G401.6 (cell line): ENCODE data around the gene KCNAB1.
"Not testable (repeated sequence)": the region's sequence is repeated elsewhere in the genome, so short reads cannot be mapped to it uniquely, and the experiment has no call there.

Experiments used
- FAIRE-seq: peaks from 2 replicates; lab custom pipeline; 2012; peaks lifted over from hg19 to GRCh38; lab: Jason Lieb, UNC

Gene KCNAB1

GRCh38 chr3:156273111-156273694 is 152.8 kb downstream of the KCNAB1 start:
- no peak for FAIRE-seq

GRCh38 chr3:156274791-156275190 is 154.4 kb downstream of the KCNAB1 start:
- FAIRE-seq = no peak

- FAIRE-seq = not testable (repeated sequence)
Measured at GRCh38 chr3:156284637-156285036, 164.3 kb downstream of the KCNAB1 start.

GRCh38 chr3:156285626-156286025 is 165.2 kb downstream of the KCNAB1 start:
- no peak for FAIRE-seq

- FAIRE-seq = no peak
Measured at GRCh38 chr3:156290924-156291271, 170.5 kb downstream of the KCNAB1 start.

GRCh38 chr3:156291272-156292123 is 171.1 kb downstream of the KCNAB1 start:
- FAIRE-seq = no peak

GRCh38 chr3:156293566-156293965 is 173.2 kb downstream of the KCNAB1 start:
- no peak for FAIRE-seq

GRCh38 chr3:156297582-156297981 is 177.2 kb downstream of the KCNAB1 start:
- no peak for FAIRE-seq

GRCh38 chr3:156298014-156298413 is 177.6 kb downstream of the KCNAB1 start:
- FAIRE-seq = no peak

GRCh38 chr3:156298938-156299337 is 178.6 kb downstream of the KCNAB1 start:
- no peak for FAIRE-seq

GRCh38 chr3:156299569-156299968 is 179.2 kb downstream of the KCNAB1 start:
- FAIRE-seq = no peak

- no peak for FAIRE-seq
Measured at GRCh38 chr3:156300371-156300770, 180.0 kb downstream of the KCNAB1 start.

- FAIRE-seq = no peak
Measured at GRCh38 chr3:156300929-156301840, 180.8 kb downstream of the KCNAB1 start.

GRCh38 chr3:156303001-156303707 is 182.8 kb downstream of the KCNAB1 start:
- no peak for FAIRE-seq

GRCh38 chr3:156304406-156304805 is 184.0 kb downstream of the KCNAB1 start:
- no peak for FAIRE-seq

GRCh38 chr3:156305672-156306071 is 185.3 kb downstream of the KCNAB1 start:
- FAIRE-seq = no peak

GRCh38 chr3:156307704-156308103 is 187.3 kb downstream of the KCNAB1 start:
- FAIRE-seq = no peak

- no peak for FAIRE-seq
Measured at GRCh38 chr3:156311431-156311830, 191.1 kb downstream of the KCNAB1 start.

- FAIRE-seq = no peak
Measured at GRCh38 chr3:156311930-156312329, 191.6 kb downstream of the KCNAB1 start.

- no peak for FAIRE-seq
Measured at GRCh38 chr3:156316076-156316475, 195.7 kb downstream of the KCNAB1 start.

- no peak for FAIRE-seq
Measured at GRCh38 chr3:156317462-156318074, 197.2 kb downstream of the KCNAB1 start.

- no peak for FAIRE-seq
Measured at GRCh38 chr3:156321945-156322344, 201.6 kb downstream of the KCNAB1 start.
